HL-60/S4 treated with phorbol 12-myristate 13-acetate at 8.2 ng/mL for 4 days and 3 days (cell line): ENCODE data around the gene CLHC1.
"Not testable (repeated sequence)": the region's sequence is repeated elsewhere in the genome, so short reads cannot be mapped to it uniquely, and the experiment has no call there.

Source experiments
- in situ Hi-C: fragments of 300-500 bp; cut with MboI; formaldehyde crosslinking; loops from 2 replicates; pipeline ENCODE4 v1.15.0; 2022; ENCODE audit warnings: low sequenced_read_pairs

The CLHC1 gene

GRCh38 chr2:55232863-55233657, 967 bp upstream of the CLHC1 start:
- in situ Hi-C loops, result no loop called here

GRCh38 chr2:55231546-55232083, 478 bp downstream of the CLHC1 start:
- in situ Hi-C loops, result no loop called here

GRCh38 chr2:55230551-55230950, 1.5 kb downstream of the CLHC1 start:
- in situ Hi-C loops, result no loop called here

DNA sequence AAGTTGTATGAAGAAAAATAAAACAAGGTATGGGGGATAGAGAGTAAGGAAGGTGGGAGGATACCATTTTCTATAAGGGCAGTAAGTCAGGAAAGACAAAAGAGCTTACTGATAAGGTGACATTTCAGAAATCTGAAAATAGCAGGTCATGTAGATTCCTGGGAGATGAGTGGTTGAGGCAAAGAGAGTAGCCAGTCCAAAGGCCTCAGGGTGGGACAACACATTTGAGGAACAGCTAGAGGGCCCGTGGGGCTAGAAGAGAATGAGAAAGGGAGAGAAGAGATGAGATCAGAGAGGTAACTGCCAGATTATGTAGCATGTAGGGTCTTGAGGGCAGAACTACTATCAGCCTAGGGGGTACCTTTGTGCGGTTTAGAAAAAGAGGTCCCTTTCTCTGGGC, 2.9 kb downstream of the CLHC1 start:
- in situ Hi-C loops, result no loop called here

DNA sequence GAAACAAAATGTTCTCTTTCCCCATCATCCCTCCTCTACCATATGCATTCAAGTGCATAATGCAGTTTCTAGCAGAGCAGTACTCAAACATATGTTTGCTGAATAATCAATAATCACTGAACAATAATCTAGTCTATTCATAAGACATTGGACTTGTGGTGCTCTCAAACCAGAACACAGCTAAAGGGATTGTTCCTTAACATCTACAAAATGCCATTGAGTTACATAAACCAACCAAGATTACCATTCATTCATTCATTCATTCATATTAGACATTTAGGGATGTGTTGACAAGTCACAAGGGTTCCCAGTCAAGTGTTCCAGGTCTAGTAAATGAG, 3.9 kb downstream of the CLHC1 start:
- in situ Hi-C loops, result no loop called here

DNA sequence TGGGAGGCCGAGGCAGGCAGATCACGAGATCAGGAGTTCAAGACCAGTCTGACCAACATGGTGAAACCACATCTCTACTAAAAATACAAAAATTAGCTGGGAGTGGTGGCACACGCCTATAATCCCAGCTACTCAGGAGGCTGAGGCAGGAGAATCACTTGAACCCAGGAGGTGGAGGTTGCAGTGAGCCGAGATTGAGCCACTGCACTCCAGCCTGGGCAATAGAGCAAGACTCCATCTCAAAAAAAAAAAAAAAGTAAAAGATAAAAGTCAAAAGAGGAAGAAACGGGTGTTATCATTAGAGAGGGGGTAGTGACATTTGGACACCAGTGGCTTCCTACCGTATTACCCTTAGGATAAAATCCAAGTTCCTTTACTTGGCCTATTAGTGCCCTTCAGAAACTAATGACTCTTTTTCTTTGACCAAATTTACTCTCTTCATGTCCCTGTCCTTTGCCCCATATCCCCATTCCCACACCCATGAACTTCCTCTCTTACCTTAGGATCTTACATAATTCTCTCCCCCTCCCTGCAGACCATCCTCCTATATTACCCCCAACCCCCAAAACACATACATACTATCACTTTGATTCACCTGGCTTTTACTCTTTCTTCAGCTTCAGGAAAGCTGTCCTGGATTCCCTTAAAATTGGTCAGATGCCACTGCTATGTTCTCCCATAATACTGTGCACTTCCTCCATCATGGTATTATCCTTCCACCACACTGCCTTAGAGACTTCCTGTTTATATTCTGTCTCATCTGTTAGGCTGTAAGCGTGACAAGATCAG, 4.5 kb downstream of the CLHC1 start:
- in situ Hi-C loops, result not testable (repeated sequence)

GRCh38 chr2:55225481-55226020, 6.5 kb downstream of the CLHC1 start:
- in situ Hi-C loops, result no loop called here

DNA sequence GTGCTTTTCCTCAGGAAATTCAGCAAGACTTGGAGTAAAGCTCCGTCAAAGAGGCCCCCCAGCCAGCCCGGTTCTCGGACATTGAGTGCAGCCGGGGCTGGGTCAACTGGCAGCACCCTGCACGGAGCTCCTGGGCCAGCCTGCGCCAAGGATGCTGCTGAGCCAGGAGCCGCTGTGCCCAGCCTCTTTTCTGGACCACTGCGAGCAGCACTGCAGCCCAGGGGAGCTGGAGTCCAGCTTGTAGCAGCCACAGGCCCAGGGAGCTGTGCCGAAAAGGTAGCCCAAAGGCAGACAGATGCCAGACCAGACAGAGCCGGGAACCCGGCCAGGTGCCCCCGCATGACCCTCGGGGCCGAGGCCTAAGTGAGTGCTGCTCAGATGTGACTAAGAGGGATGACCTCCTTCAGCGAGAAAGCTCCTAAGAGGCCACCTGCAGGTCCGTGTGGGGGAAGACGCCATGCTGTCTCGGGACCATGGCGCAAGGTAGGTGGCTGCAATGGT, 7.3 kb downstream of the CLHC1 start:
- in situ Hi-C loops, result no loop called here

DNA sequence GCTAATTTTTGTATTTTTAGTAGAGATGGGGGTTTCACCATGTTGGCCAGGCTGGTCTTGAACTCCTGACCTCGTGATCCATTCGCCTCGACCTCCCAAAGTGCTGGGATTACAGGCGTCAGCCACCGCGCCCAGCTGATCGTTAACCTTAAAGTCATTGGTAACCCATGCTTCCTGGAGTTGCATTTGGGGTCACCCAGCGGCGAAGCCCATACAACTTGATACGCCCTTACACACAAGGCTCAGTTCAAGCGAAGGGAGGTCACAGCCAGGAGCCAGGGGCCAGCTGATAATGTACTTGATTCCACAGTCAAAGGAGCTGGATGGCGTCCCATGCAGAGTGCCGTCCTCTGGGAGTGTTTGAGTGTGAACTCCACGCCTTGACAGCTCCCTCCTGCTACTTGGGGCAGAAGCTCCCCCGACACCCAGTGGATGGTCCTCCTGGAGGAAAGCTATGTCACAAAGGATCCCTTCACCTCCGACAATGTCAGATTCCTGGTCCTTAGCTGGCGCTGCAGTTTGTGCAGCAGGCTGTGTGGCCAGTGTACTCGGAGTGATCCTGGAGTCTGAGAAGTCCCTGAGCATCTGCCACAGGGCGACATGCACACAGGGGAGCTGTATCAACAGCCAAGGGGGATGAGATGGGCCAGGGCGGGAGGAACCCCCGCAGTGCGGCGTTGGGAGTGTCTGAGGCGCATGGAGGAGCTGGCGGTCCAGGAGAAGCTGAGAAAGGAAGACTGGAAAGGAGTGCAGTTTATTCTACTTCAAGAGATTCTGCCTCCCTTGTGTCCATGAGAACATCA, 7.9 kb downstream of the CLHC1 start:
- in situ Hi-C loops, result no loop called here

DNA sequence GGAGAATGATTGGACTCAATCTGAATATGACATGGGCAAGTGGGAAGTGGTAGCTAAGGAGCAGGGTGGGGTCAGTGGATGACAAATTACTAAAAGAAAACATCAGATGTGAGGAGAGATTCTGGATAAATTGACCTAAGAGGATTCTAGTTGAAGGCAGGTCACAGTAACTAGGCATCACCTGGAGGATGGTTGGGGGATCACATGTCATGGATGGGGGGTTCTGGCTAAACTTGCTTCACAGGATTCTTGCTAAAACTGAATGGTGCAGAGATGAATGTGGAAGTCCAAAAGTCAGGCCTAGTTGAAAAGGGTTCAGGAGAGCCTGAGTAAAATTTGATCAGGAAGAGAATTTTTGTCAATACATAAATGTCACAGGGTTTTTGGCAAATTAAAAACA, 18.3 kb downstream of the CLHC1 start:
- in situ Hi-C loops, result no loop called here

GRCh38 chr2:55204950-55205349, 27.1 kb downstream of the CLHC1 start:
- in situ Hi-C loops, result no loop called here

DNA sequence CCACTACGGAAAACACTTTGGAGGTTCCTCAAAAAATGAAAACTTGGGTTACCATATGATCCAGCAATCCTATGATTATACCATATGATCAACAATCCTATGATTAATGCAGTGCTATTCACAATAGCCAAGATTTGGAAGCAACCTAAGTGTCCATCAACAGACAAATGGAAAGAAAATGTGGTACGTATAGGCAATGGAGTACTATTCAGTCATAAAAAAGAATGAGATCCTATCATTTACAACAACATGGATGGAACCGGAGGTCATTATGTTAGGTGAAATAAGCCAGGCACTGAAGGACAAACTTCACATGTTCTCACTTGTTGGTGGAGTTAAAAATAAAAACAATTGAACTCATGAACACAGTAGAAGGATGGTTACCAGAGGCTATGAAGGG, 27.6 kb downstream of the CLHC1 start:
- in situ Hi-C loops, result no loop called here

GRCh38 chr2:55200416-55200815, 31.7 kb downstream of the CLHC1 start:
- in situ Hi-C loops, result no loop called here

- in situ Hi-C loops, result no loop called here
Measured at GRCh38 chr2:55196526-55196925, 35.6 kb downstream of the CLHC1 start.

DNA sequence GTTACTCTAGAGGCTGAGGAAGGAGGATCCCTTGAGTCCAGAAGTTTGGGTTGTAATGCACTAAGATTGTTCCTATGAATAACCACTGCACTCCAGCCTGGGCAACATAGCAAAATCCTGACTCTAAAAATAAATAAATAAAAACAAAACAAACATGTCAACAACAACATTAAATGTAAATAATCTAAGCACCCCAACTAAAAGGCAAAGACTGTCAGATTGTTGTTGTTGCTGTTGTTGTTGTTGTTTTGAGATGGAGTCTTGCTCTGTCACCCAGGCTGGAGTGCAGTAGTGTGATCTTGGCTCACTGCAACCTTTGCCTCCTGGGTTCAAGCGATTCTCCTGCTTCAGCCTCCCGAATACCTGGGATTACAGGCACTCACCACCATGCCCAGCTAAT, 40.2 kb downstream of the CLHC1 start:
- in situ Hi-C loops, result not testable (repeated sequence)

DNA sequence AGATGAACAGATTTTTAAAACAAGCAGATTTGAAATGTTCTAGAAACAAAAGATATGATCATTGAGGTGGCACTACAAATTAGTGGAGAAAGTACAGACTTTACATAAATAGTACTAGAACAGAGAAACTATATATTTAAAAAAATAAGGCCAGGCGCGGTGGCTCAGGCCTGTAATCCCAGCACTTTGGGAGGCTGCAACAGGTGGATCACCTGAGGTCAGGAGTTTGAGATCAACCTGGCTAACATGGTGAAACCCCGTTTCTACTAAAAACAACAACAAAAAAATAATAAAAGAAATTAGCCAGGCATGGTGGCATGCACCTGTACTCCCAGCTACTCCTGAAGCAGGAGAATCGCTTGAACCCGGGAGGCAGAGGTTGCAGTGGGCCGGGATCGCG, 45.3 kb downstream of the CLHC1 start:
- in situ Hi-C loops, result not testable (repeated sequence)

GRCh38 chr2:55180374-55180773, 51.7 kb downstream of the CLHC1 start:
- in situ Hi-C loops, result no loop called here

DNA sequence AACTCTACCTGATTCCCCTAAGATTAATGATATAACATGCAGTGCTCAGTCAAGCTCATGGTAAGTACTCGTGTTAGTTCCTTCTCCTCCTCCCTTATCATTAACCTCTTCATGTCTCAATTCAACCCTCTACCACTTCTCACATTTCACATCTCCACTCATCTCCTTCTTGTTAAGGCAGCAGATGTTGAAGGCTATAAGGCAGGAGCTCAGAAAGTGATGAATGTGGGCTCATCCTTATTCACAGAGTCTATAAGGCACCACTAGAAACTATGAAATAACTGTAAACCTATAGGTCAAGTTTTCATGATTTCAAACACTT, 56.0 kb downstream of the CLHC1 start:
- in situ Hi-C loops, result no loop called here

DNA sequence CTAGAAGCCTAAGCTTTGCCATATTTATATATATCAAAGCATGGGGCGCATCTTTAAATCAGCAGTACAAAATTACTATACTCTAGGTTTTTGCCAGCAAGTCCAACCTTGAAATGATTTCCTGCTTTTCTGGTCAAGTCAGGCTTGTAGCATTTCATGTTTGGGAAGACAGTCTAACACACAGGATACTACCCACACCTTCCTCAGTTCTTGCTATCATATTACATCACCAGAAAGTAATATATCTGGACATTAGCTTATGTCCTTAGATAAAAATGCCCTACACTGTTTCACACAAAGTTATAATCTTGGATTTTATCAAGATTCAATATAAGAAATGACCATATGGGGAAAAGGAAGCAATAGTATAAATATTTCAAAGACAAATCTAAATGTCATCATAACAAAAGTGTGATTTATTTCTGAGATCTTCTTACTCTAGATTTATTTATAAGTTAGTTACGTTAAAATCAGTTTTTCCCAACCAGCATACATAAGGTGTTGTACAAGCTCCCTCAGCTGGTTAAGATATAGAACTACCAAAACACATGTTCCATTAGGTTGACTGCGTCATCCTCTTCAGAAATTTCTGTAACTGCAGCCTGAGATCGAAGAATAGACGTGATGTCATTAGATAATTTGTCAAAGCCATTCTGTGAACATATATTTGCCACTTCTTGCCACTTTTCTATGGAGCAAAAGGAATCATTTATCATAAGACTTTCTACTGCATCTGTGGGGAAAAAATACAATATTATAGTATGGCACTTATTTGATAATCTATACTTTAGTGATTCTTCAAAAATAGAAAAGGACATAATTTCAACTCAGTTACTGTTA, 56.6 kb downstream of the CLHC1 start:
- in situ Hi-C loops, result no loop called here

- in situ Hi-C loops, result loop anchor here (25.0 kb wide), 1 partner anchor 111 kb away; the partner anchor contains the start of gene RTN4
Measured at GRCh38 chr2:55173438-55174054, 58.5 kb downstream of the CLHC1 start.
